HG02943 (cell line): ENCODE measurements around the gene GPRC5A.

ENCODE experiments used
- ATAC-seq: cut with Tn5 transposase; IDR thresholded peaks from one replicate; pipeline ENCODE4 v1.9.1; 2021; ENCODE audit warnings: mild to moderate bottlenecking, low read depth, moderate library complexity; ENCODE audit not compliant: unreplicated experiment

Gene GPRC5A

GRCh38 chr12:12908711-12909110 lies 17.3 kb downstream of the GPRC5A start:
- no peak for ATAC-seq

- ATAC-seq, result no peak
Observed at GRCh38 chr12:12909228-12909994, 18.0 kb downstream of the GPRC5A start.

GRCh38 chr12:12909995-12910420 lies 18.6 kb downstream of the GPRC5A start:
- ATAC-seq, result no peak

- ATAC-seq, result no peak
Observed at GRCh38 chr12:12912711-12913110, 21.3 kb downstream of the GPRC5A start.

GRCh38 chr12:12915656-12916055 lies 24.3 kb downstream of the GPRC5A start:
- ATAC-seq, result no peak

GRCh38 chr12:12916135-12916944 lies 25.0 kb downstream of the GPRC5A start:
- peak; percentile 76 for ATAC-seq

GRCh38 chr12:12917517-12917916 lies 26.2 kb downstream of the GPRC5A start:
- ATAC-seq, result no peak

GRCh38 chr12:12918781-12919389 lies 27.5 kb downstream of the GPRC5A start:
- no peak for ATAC-seq

- no peak for ATAC-seq
Observed at GRCh38 chr12:12919666-12920435, 28.5 kb downstream of the GPRC5A start.

- ATAC-seq, result no peak
Observed at GRCh38 chr12:12922191-12922616, 30.8 kb downstream of the GPRC5A start.

GRCh38 chr12:12922978-12923377 lies 31.6 kb downstream of the GPRC5A start:
- no peak for ATAC-seq

- ATAC-seq, result no peak
Observed at GRCh38 chr12:12924169-12924568, 32.8 kb downstream of the GPRC5A start.

GRCh38 chr12:12925388-12925787 lies 34.0 kb downstream of the GPRC5A start:
- ATAC-seq, result no peak

GRCh38 chr12:12926571-12927071 lies 35.3 kb downstream of the GPRC5A start:
- ATAC-seq, result no peak

- no peak for ATAC-seq
Observed at GRCh38 chr12:12927211-12928079, 36.1 kb downstream of the GPRC5A start.

GRCh38 chr12:12929696-12930095 lies 38.3 kb downstream of the GPRC5A start:
- no peak for ATAC-seq

GRCh38 chr12:12930633-12931219 lies 39.4 kb downstream of the GPRC5A start:
- ATAC-seq, result no peak

- ATAC-seq, result no peak
Observed at GRCh38 chr12:12933742-12934141, 42.4 kb downstream of the GPRC5A start.

GRCh38 chr12:12934556-12934955 lies 43.2 kb downstream of the GPRC5A start:
- no peak for ATAC-seq
